Measurements from ENCODE around the gene KCNQ5. TPM values are rescaled to one million over a fixed set of nuclear protein-coding genes. Genes with fewer than 3 reads are reported as not detected.

Gene KCNQ5
- total and polyA plus RNA-seq, 2 of the 8 experiments (the other 6 are each of a cell fraction or from before 2014, with no cell fraction given): 0.83 to 1.2 TPM

DNA sequence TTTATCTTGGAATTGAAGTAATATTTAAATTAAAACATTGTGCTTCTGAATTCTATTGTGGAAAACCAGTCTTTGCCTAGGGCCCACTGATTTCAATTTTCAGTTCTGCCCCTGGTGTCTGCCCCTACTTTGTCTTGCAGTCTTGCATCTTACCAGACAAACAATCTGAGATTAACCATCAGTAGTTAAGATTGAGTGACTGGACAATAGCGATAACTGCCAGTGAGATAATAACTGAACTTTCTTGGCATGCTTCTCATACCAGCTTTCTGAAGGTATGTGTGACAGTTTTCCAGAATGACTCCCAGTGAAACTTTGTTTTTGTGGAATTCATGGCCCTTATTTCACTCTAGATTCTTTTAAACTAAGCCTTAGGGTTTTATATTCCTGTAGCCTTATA lies 53.5 kb downstream of the KCNQ5 start (continued):
- TF ChIP-seq, protein P1, sequence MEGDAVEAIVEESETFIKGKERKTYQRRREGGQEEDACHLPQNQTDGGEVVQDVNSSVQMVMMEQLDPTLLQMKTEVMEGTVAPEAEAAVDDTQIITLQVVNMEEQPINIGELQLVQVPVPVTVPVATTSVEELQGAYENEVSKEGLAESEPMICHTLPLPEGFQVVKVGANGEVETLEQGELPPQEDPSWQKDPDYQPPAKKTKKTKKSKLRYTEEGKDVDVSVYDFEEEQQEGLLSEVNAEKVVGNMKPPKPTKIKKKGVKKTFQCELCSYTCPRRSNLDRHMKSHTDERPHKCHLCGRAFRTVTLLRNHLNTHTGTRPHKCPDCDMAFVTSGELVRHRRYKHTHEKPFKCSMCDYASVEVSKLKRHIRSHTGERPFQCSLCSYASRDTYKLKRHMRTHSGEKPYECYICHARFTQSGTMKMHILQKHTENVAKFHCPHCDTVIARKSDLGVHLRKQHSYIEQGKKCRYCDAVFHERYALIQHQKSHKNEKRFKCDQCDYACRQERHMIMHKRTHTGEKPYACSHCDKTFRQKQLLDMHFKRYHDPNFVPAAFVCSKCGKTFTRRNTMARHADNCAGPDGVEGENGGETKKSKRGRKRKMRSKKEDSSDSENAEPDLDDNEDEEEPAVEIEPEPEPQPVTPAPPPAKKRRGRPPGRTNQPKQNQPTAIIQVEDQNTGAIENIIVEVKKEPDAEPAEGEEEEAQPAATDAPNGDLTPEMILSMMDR (IDR thresholded peaks at IDR 0.05; ENCODE audit: control extremely low read depth in 1 of 3, insufficient read depth in 1 of 3, low read depth in 1 of 3, low read length in 3 of 3): no peak
- no peak for TF ChIP-seq ASH2L (IDR thresholded peaks at IDR 0.05; ENCODE audit: low read length)

Data from H1 (cell line).